Stimulated activated naive B cell treated with anti-CD40 and anti-IgM and Interleukin-4, amounts not matched to agents 10 μg/mL and 1 μg/mL and 100 μg/mL, for 72 hours (primary cell): ENCODE results near the gene MRAP.

Experiments used
- ATAC-seq, 2 donors: fragments of 150-1000 bp; cut with Tn5 transposase; replicated peaks; 2 replicates each; pipeline ENCODE4 v1.10.0; 2021; ENCODE audit warnings: moderate library complexity in 1 of 2
- DNase-seq: peaks from one replicate; pipeline ENCODE4 v3.0.0; 2021
- H3K27ac Mint-ChIP-seq: one replicate; pipeline ENCODE4 v1.8.0; 2022; ENCODE audit warnings: mild to moderate bottlenecking, mixed read lengths
- H3K27me3 Mint-ChIP-seq, 2 donors: one replicate each; pipeline ENCODE4 v1.8.0; 2022; ENCODE audit warnings: mixed read lengths in 2 of 2
- H3K36me3 Mint-ChIP-seq, 2 donors: one replicate each; pipeline ENCODE4 v1.8.0; 2022; ENCODE audit warnings: mixed read lengths in 2 of 2, mild to moderate bottlenecking in 1 of 2
- H3K4me1 Mint-ChIP-seq, 2 donors: one replicate each; pipeline ENCODE4 v1.8.0; 2022; ENCODE audit warnings: mixed read lengths in 2 of 2, mild to moderate bottlenecking in 1 of 2
- H3K4me3 Mint-ChIP-seq, 2 donors: one replicate each; pipeline ENCODE4 v1.8.0; 2022; ENCODE audit warnings: mild to moderate bottlenecking in 2 of 2, mixed read lengths in 2 of 2, moderate library complexity in 1 of 2
- H3K9me3 Mint-ChIP-seq, 2 donors: one replicate each; pipeline ENCODE4 v1.8.0; 2022; ENCODE audit warnings: mixed read lengths in 2 of 2, mild to moderate bottlenecking in 1 of 2

Gene MRAP

GRCh38 chr21:32353002-32353711 is 54.5 kb downstream of the MRAP start:
- no peak overlapping the region for H3K27ac Mint-ChIP-seq
- H3K9me3 Mint-ChIP-seq = no peaks in the 10 kb centered on the region

GRCh38 chr21:32356874-32357395 is 58.3 kb downstream of the MRAP start:
- Mint-ChIP-seq H3K27me3 (no peaks in the 10 kb centered on the region), H3K4me3 (no peak overlapping the region), H3K36me3 (peaks cover 47 to 69% of the 10 kb centered on the region in 2 donors), H3K4me1 (no peaks in the 10 kb centered on the region), H3K27ac (no peak overlapping the region), H3K9me3 (no peaks in the 10 kb centered on the region)
- no peak for ATAC-seq
- DNase-seq = no peak

More at GRCh38 chr21:32353002-32353711, 54.5 kb downstream of the MRAP start:
- H3K4me3 Mint-ChIP-seq = no peak overlapping the region
- H3K36me3 Mint-ChIP-seq = peaks cover 60 to 66% of the 10 kb centered on the region in 2 donors
- no peaks in the 10 kb centered on the region for H3K27me3 Mint-ChIP-seq
- no peak for ATAC-seq
- DNase-seq = no peak
- peaks cover 0 to 9% of the 10 kb centered on the region in 2 donors for H3K4me1 Mint-ChIP-seq

- Mint-ChIP-seq H3K4me3 (no peak overlapping the region), H3K27me3 (no peaks in the 10 kb centered on the region), H3K9me3 (no peaks in the 10 kb centered on the region), H3K36me3 (peaks cover 47 to 77% of the 10 kb centered on the region in 2 donors), H3K27ac (no peak overlapping the region), H3K4me1 (peaks cover 0 to 4% of the 10 kb centered on the region in 2 donors)
- no peak for DNase-seq
- no peak for ATAC-seq
These were observed 61.1 kb downstream of the MRAP start for GRCh38 chr21:32359719-32360260.

GRCh38 chr21:32360401-32360975 is 61.8 kb downstream of the MRAP start:
- peaks cover 50 to 79% of the 10 kb centered on the region in 2 donors for H3K36me3 Mint-ChIP-seq
- no peak overlapping the region for H3K4me3 Mint-ChIP-seq
- H3K4me1 Mint-ChIP-seq = peaks cover 0 to 8% of the 10 kb centered on the region in 2 donors
- H3K9me3 Mint-ChIP-seq = no peaks in the 10 kb centered on the region
- H3K27me3 Mint-ChIP-seq = no peaks in the 10 kb centered on the region
- DNase-seq (no peak), ATAC-seq (no peak)
- H3K27ac Mint-ChIP-seq = no peak overlapping the region
